ENCODE results near the gene IRX6. TPM values are rescaled to one million over a fixed set of nuclear protein-coding genes. Genes with fewer than 3 reads are reported as not detected.

IRX6 gene
- total RNA-seq, 1 experiment from 2014 or later = 18.1 TPM

DNA sequence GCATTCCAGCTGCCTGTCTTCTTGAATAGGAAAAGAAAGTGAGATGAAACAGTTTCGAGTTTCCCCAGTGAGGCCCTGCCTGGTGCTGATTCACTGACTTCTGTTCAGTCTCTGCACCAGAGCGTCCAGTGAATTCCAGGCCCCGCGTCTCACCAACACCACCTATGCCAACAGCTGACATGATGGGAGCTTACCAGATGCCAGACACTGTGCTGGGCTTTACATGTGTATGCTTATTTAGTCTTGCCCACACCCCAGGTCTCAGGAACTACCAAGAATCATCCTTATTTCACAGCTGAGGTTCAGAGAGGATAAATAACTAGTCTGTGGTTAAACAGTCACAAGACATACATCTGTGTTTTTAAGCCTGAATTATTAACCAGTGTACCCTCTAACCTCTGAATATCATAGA is 29.1 kb upstream of the IRX6 start:
- no peaks in the 10 kb centered on the region for H3K9me3 ChIP-seq (replicated peaks)
- H3K27me3 ChIP-seq = peaks cover 3% of the 10 kb centered on the region; the same call in 1 of the 2 replicates
- H3K4me1 ChIP-seq = peaks cover 3% of the 10 kb centered on the region; the same call in 1 of the 2 replicates
- no peak overlapping the region for H3K4me3 ChIP-seq
- H3K36me3 ChIP-seq = no peaks in the 10 kb centered on the region
- no peak overlapping the region for H3K27ac ChIP-seq
- DNase-seq = peak; percentile 40 to 61

GRCh38 chr16:55297062-55297909 is 26.7 kb upstream of the IRX6 start:
- Histone ChIP-seq H3K36me3 (no peaks in the 10 kb centered on the region), H3K4me1 (peaks cover 3% of the 10 kb centered on the region; the same call in 1 of the 2 replicates), H3K27me3 (peaks cover 10% of the 10 kb centered on the region; the same call in 1 of the 2 replicates), H3K27ac (no peak overlapping the region), H3K4me3 (no peak overlapping the region), H3K9me3 (replicated peaks) (no peaks in the 10 kb centered on the region)
- DNase-seq = peak in 1 of 2 experiments; percentile 41

DNA sequence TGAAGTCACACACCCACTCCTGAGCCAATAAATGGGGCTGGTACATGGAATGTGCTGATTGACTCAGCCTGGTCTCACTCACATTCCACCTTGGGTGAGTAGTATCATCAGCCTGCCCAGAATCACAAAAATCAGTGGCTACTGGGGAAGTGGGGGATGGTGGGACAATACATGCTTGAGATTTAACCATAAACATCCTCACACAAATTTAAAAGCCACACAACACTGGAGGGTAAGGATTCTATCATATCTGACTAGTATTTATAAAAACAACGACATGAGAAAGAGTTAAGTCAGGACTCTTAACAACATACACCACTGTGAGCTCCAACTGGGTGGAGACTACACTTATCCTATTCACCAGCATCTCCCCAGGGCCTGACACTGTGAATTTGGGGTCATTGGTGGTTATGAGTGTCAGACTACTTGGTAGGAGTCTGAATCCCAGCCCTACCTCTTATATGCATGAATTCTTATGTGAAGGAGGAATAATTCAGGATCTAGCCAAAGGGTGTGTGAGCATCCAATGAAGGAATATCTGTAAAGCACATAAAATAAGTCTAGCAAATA is 26.0 kb upstream of the IRX6 start:
- Histone ChIP-seq H3K36me3 (no peaks in the 10 kb centered on the region), H3K4me3 (no peak overlapping the region), H3K27me3 (peaks cover 15% of the 10 kb centered on the region; the same call in 1 of the 2 replicates), H3K9me3 (replicated peaks) (no peaks in the 10 kb centered on the region), H3K4me1 (peaks cover 3% of the 10 kb centered on the region; the same call in 1 of the 2 replicates), H3K27ac (no peak overlapping the region)
- no peak for DNase-seq

DNA sequence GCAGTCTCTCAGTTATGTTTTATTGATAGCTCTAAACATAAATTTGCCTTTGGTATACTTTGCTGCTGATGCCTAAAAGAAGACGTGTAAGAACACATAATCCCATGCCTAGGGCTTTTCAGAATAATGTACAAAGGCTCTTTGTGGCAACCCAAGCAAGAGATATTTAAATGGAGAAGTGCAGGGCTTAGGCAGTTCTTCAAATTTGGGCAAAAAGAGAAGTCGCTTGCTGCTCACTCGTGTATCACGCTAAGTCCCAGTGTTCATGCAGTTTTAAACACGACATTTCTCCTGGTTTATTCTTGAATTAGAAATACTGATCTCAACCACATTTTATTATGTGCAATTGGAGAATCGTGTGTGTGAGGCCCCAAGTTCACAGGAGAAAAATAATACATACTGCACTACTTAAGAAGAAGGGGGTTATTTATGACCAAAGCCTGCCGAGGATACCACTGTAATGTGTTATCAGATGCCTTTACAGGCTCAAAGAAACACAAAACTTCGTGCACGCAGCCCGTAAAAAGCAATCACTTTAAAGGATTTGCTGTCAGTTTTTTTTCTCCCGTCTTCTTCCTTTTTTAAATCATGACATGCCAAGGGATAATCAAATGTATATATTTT is 22.5 kb upstream of the IRX6 start:
- Histone ChIP-seq H3K4me1 (no peaks in the 10 kb centered on the region), H3K9me3 (replicated peaks) (no peaks in the 10 kb centered on the region), H3K36me3 (no peaks in the 10 kb centered on the region), H3K27ac (no peak overlapping the region), H3K4me3 (no peak overlapping the region), H3K27me3 (peaks cover 26% of the 10 kb centered on the region; the same call in 1 of the 2 replicates)
- no peak for DNase-seq

DNA sequence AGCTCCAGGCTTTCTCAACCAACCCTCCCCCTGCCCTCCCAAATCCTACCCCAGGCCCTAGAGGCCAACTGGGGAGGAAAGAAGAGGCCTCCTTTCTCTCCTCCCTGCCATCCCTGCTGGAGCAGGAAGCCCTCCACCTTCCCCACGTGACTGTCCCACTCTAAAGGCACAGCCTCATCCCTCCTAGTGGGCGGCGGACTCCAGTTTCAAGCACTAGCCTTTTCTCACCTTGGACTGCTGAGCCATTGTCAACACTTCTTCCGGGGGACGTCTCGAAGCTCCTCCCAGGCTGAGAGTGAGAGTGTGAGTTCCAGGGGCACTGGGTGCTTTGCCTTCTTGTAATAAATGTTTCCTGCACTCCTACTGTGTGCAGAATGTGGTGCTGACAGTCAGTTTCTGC is 21.4 kb upstream of the IRX6 start:
- H3K36me3 ChIP-seq = no peaks in the 10 kb centered on the region
- H3K27me3 ChIP-seq = peaks cover 26% of the 10 kb centered on the region; the same call in 1 of the 2 replicates
- no peaks in the 10 kb centered on the region for H3K4me1 ChIP-seq
- H3K27ac ChIP-seq = no peak overlapping the region
- no peak for DNase-seq
- H3K9me3 ChIP-seq (replicated peaks) = no peaks in the 10 kb centered on the region
- no peak overlapping the region for H3K4me3 ChIP-seq

- no peak for DNase-seq
- H3K36me3 ChIP-seq = no peaks in the 10 kb centered on the region
- H3K4me1 ChIP-seq = no peaks in the 10 kb centered on the region
- H3K27ac ChIP-seq = no peak overlapping the region
- H3K27me3 ChIP-seq = peaks cover 5% of the 10 kb centered on the region; the same call in 1 of the 2 replicates
- H3K9me3 ChIP-seq (replicated peaks) = no peaks in the 10 kb centered on the region
- no peak overlapping the region for H3K4me3 ChIP-seq
Measured at GRCh38 chr16:55308973-55309372, 15.0 kb upstream of the IRX6 start.

DNA sequence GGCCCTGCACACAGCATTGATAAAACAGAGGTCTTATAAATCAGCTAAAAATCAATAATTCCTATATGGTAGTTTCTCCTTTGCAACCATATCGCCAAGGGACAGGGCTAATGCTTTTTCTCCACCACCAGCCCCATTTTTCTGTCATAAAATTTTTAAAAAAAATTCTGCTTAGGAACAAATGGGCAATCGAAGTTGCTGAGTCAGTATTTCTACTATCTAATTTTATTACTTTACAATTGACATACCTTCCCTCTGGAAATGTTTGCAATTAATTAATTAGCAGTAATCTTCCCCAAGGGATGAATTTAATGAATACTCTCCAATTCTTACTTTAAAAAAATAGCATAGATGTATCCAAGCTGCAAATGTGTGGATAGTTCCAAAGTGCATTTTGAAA is 1.7 kb upstream of the IRX6 start:
- Histone ChIP-seq H3K4me1 (peaks cover 15% of the 10 kb centered on the region), H3K36me3 (peaks cover 4% of the 10 kb centered on the region; the same call in 1 of the 2 replicates), H3K27me3 (no peaks in the 10 kb centered on the region), H3K4me3 (no peak overlapping the region), H3K9me3 (replicated peaks) (no peaks in the 10 kb centered on the region), H3K27ac (no peak overlapping the region)
- DNase-seq = no peak

GRCh38 chr16:55324285-55325079 is 479 bp downstream of the IRX6 start:
- H3K27me3 ChIP-seq = no peaks in the 10 kb centered on the region

DNA sequence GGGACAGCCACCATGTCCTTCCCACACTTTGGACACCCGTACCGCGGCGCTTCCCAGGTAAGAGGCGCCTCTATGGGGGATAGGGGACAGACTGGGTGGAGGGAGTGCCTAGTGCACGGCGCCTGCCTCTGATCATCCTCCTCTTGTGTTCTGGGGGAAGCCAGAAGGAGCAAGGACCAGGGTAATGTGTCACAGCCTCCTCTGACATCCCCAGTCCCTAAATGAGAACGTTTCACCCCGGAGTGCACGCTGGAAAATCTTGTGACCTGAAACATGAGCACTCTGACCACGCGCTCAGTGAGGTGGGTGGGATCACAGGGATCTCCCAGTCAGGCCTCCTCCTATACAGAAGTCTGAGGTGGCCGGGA is 1.1 kb downstream of the IRX6 start:
- H3K9me3 ChIP-seq (replicated peaks) = no peaks in the 10 kb centered on the region
- peak; percentile 82 to 88 for DNase-seq
- peaks cover 5% of the 10 kb centered on the region for H3K4me1 ChIP-seq
- H3K36me3 ChIP-seq = peaks cover 29% of the 10 kb centered on the region
- H3K27me3 ChIP-seq = no peaks in the 10 kb centered on the region
- peak overlapping the region; percentile 80 for H3K4me3 ChIP-seq
- H3K27ac ChIP-seq = peak overlapping the region; percentile 91

More at GRCh38 chr16:55324285-55325079, 479 bp downstream of the IRX6 start:
- H3K36me3 ChIP-seq = peaks cover 23% of the 10 kb centered on the region
- H3K4me1 ChIP-seq = peaks cover 10% of the 10 kb centered on the region
- DNase-seq = peak; percentile 94 to 95
- H3K4me3 ChIP-seq = peak overlapping the region; percentile 80
- no peaks in the 10 kb centered on the region for H3K9me3 ChIP-seq (replicated peaks)
- H3K27ac ChIP-seq = peak overlapping the region; percentile 91

- no peaks in the 10 kb centered on the region; the same call in 1 of the 2 replicates for H3K4me1 ChIP-seq
- no peaks in the 10 kb centered on the region for H3K9me3 ChIP-seq (replicated peaks)
- DNase-seq = no peak
- H3K36me3 ChIP-seq = peaks cover 34% of the 10 kb centered on the region
- peak overlapping the region; percentile 80 for H3K4me3 ChIP-seq
- no peaks in the 10 kb centered on the region for H3K27me3 ChIP-seq
- peak overlapping the region; percentile 91 for H3K27ac ChIP-seq
Measured at GRCh38 chr16:55325458-55326109, 1.6 kb downstream of the IRX6 start.

GRCh38 chr16:55326261-55327092 is 2.5 kb downstream of the IRX6 start:
- Histone ChIP-seq H3K4me3 (no peak overlapping the region), H3K36me3 (peaks cover 41% of the 10 kb centered on the region), H3K27me3 (no peaks in the 10 kb centered on the region), H3K4me1 (no peaks in the 10 kb centered on the region; the same call in 1 of the 2 replicates), H3K9me3 (replicated peaks) (no peaks in the 10 kb centered on the region), H3K27ac (no peak overlapping the region)
- DNase-seq = no peak

- Histone ChIP-seq H3K27me3 (no peaks in the 10 kb centered on the region), H3K4me1 (peaks cover 15% of the 10 kb centered on the region; the same call in 1 of the 2 replicates), H3K4me3 (no peak overlapping the region), H3K27ac (no peak overlapping the region), H3K36me3 (peaks cover 43% of the 10 kb centered on the region), H3K9me3 (replicated peaks) (no peaks in the 10 kb centered on the region)
- no peak for DNase-seq
Measured at GRCh38 chr16:55328611-55329569, 4.9 kb downstream of the IRX6 start.
